CD4-positive, alpha-beta T cell treated with Interleukin-4 for 1 hour (primary cell): ENCODE results near the gene MBNL1.
A peak's percentile ranks its signal among the peaks of the same experiment; 100 is the strongest.
"Not testable (repeated sequence)": the region's sequence is repeated elsewhere in the genome, so short reads cannot be mapped to it uniquely, and the experiment has no call there.

Experiments
- DNase-seq, 2 donors: peaks; one replicate each; pipeline ENCODE4 v3.0.0-alpha.2; 2020 to 2022

Gene MBNL1

GRCh38 chr3:152319831-152320617 lies 51.3 kb downstream of the MBNL1 start:
- no peak for DNase-seq

DNA sequence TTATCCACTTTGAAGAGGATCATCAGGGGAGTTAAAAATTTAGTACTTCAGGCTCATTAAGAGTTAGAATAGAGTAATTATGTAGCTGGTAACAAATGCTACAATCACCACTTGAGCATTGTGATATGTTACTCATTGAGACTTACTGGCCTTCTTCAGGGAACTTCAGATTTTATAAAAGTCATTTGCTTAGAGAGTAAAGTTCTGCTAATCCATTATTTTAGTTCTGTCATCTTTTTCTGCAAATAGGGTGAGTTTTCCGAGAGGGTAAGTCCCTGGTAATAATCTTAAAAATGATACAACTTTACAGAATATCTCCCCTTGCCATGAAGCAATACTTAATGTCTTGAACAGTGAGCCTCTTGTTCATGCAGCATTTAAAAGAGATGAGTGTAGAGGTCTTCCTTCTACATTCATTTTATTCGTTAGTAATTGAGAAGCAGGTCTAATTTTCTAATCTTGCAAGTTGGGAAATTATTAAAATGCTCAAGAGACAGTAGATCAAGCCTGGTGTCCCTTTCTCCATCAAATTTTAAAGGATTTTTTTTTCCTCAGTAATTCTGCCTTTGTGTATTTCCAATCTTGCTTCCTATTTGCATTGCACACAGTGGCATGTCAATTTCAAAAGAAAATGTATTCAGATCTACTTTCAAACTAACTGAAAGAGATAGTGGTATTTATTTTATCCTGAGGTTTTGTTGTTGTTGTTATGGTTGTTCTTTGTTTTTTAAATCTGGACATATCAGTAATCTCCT lies 52.6 kb downstream of the MBNL1 start:
- DNase-seq = no peak

DNA sequence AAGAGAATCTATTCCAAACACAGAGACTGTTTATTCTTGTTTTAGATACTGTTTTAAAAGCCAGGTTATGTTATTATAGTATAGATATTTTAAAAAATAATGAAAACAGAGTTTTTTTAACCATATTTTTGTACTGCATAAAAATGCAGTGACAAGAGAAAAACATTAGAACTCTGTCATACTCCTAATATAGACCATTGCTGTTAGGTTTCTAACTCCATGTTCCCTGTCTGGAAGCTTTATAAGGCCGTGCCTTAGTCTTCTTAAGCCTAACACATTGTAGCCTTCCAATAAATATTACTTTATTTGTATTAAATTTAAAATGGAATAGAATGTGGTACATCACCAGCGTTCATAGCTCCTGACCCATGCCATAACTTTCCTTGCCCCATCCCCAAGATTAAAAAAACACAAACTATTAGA lies 53.2 kb downstream of the MBNL1 start:
- DNase-seq = no peak

- peak in 1 of 2 donors; percentile 52 for DNase-seq
These were observed 54.0 kb downstream of the MBNL1 start for GRCh38 chr3:152322756-152323155.

- peak in 1 of 2 donors; percentile 55 for DNase-seq
These were observed 55.1 kb downstream of the MBNL1 start for GRCh38 chr3:152323834-152324233.

DNA sequence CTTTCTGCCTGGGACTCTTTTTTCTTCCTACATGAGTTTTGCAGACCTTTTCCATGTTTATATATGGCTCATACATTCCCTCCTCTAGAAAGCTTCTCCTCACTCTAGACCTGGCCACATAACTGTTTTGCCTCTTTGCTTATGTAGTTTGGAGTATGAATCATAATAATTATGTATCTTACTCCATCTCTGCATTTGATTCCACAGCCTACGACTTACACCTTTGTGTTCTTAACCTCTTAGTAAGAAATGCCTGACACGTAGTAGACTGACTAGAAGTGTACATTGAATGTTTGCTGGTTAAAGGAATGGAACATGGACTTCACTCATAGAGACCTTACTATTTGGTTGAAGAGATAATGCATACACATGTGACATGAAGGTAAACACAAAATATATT lies 56.4 kb downstream of the MBNL1 start:
- no peak for DNase-seq

- DNase-seq = no peak
These were observed 58.5 kb downstream of the MBNL1 start for GRCh38 chr3:152327203-152327602.

DNA sequence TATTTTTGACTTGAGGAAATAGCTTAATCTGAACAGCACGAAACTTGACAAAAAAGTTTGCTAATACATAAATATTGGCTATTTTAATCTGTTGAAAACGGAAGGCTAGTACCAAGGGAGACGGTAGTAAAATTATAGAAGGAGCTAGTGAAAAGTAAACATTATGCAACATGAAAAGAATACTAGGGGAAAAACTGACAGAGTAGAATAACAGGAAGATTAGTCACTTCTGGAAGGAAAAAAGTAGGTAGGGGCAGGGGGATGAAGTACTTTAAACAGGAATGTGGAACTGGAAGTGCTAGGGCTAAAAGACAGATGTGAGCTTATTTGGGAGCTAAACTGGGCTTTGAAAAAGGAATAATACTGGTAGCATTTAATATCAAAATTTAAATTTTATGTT lies 60.1 kb downstream of the MBNL1 start:
- DNase-seq = no peak

- DNase-seq = no peak
These were observed 61.8 kb downstream of the MBNL1 start for GRCh38 chr3:152330559-152330958.

- DNase-seq = no peak
These were observed 62.4 kb downstream of the MBNL1 start for GRCh38 chr3:152331018-152331541.

DNA sequence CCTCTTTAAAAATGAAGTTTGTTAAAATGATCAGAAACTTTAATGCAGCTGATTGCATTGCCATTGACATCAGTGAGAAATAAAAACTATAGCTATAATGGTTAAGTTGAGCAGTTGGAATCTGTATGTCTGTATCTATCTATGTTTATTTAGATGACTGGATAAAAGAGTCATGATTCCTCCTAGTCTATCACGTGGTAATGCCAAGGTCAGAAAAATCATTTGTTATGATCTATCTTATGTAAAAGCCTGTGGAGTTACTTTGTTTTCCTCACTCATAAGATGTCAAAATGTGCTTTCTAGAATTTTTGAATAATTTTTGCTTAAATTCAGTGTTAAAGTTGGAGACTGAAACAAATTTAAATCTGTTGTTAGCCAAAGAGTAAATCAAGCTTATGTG lies 63.3 kb downstream of the MBNL1 start:
- no peak for DNase-seq

GRCh38 chr3:152333928-152334327 lies 65.2 kb downstream of the MBNL1 start:
- no peak for DNase-seq

DNA sequence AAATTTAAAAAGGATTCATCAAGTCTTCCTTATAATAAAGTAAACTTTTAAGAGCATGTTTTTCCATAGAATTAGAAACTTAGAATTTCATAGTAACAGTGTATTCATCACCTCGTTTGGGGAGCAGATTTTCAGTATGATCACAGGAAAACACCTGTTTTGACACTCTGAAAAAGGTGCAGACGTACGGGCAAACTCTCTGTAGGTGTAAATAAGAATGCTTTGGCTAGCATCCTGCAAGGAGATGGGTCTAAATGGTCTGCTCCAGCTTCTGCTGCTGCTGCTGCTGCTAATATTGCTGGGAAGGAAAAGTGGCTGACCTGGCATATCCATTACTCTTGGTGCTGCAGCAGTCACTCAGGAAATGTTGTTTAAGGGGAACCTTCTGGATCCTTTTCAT lies 66.0 kb downstream of the MBNL1 start:
- DNase-seq = no peak

GRCh38 chr3:152335273-152335672 lies 66.5 kb downstream of the MBNL1 start:
- no peak for DNase-seq

DNA sequence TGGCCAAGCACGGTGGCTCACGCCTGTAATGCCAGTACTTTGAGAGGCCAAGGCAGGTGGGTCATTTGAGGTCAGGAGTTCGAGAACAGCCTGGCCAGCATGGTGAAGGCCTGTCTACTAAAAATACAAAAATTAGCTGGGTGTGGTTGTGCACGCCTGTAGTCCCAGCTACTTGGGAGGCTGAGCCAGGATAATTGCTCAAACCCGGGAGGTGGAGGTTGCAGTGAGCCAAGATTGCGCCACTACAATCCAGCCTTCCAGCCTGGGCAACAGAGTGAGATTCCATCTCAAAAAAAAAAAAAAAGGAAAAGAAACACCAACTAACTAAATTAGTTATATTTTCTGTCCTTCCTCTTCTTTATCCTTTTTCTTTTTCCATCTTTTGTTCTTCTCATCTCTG lies 68.6 kb downstream of the MBNL1 start:
- DNase-seq = not testable (repeated sequence)

DNA sequence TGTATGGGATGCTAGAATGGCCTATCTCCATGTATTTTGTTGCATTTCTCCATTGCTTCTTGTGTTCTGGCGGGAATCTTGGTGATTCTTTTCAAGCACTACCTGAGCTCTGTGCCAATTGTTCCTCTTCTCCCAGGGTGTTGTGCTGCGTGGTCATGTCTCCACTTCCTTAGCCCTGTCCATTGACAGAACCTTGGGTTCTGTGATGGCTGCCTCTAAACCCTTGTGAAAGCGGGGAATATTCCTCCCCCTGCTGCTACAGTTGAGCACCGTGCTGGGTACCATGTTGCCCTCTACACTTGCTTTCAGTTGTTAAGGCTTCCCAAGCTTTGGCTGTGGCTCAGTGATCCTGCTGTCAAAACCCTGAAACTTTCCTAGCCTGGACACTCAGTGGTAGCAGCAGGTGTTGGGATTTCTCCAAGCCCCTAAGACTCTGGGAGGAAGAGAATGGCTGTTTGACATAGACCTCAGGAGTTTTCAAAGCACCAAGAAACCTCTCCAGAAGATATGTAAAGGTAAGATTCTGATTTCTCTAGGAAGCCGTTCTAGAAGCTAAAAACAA lies 69.5 kb downstream of the MBNL1 start:
- DNase-seq = no peak

DNA sequence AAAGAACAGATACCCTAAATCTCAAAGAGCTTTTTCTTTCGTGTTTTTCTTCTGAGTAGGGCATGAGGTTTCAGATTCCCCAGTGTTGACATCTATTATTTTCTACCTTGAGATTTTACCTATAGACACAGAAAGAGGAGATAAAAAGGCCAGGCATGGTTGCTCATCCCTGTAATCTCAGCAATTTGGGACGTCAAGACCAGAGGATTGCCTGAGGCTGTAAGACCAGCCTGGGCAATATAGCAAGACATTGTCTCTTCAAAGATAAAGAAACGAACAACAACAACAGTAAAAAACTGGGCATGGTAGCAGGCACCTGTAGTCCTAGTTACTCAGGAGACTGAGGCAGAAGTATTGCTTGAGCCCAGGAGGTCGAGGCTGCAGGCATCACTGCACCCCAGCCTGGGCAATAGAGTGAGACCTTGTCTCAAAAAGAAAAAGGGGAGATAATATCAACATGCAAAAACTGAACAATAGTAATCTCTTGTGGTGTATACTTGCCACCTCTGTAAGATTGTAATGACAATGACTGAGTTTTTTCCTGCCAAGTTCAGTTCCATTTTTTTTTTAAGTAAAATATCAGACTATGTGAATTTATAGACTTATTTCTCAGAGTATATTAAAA lies 71.3 kb downstream of the MBNL1 start:
- no peak for DNase-seq

- DNase-seq = no peak
These were observed 76.5 kb downstream of the MBNL1 start for GRCh38 chr3:152345233-152345632.

DNA sequence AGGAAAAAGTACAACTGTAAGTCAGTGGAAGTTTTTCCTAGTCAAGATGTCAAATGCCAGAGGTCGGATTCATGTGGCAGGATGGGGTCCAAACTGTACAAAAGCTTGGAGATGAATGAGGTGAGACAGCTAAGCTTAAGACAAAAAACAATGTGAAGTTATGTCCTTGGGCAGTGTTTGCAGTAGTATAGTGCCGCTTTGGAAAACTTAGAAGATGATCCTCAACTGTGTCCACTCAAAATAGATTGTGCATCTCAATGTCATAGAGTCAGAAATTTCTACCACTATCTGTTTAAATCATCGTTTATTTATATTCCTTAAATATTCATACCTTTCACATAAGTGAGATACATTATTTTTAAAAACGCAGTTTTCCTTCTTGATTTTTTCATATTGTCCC lies 77.3 kb downstream of the MBNL1 start:
- no peak for DNase-seq

GRCh38 chr3:152346740-152347139 lies 78.0 kb downstream of the MBNL1 start:
- DNase-seq = no peak

DNA sequence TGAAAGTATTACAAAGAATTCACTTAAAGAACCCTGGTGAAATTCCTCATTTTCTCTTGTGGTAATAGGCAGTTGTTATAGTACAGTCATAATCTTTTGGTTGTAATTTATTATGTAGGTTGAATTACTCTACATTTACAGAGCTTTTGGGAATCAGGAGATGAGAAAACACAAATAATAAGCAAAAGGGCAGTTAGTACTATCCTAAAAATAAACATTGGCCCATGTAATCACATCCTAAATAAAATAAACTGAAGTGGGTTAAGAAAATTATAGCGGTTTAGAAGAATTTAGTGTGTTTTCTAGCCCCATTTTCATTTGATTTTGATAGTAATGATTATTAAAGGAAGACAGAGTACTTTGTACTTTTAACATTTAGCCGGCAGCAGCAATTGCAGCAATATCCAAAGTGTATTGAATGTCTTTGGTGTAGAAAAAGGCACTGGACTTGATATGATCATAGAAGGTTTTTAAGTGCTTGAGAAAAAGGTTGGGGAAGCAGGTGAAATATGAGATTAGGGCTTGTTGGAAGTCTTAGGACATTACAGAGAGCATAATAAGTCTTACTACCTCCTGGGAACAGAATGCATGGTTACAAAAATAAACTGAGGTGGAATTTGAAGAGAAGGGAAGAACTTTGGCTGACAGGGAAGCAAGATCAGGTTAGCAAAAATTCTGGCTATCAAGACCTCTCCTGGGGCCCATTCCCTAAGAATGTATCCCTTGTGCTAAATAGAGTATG lies 79.9 kb downstream of the MBNL1 start:
- no peak for DNase-seq

DNA sequence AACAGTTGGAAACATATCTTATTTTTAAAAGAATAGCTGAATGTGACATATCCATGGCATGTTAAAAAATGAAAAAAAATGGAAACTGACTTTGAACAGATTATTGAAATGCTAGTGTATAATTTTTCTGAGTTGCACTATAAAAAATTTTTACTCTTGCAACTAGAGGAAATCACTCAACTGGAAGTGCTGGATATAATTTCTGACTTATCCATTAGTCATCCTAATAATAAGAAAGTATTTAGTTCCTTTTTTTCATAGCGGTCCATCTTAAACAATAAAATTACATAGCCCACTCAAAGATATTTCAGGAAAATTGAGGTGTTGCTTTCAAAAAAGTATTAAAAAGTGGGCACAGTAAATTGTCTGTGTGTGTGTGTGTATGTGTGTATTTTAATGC lies 80.7 kb downstream of the MBNL1 start:
- no peak for DNase-seq

GRCh38 chr3:152350139-152350538 lies 81.4 kb downstream of the MBNL1 start:
- no peak for DNase-seq
